SK-N-MC (cell line): ENCODE measurements around the gene KIAA0930.

Source experiments
- DNase-seq: peaks from one replicate; pipeline ENCODE4 v3.0.0-alpha.2; 2011; ENCODE audit warnings: low read depth, low spot score
- H3K27ac ChIP-seq: fragments of 200-600 bp; sonication (generic); 2 replicates; pipeline ENCODE4 v1.5.1; 2016; ENCODE audit warnings: mixed run types
- H3K36me3 ChIP-seq: fragments of 200-600 bp; sonication (generic); 2 replicates; pipeline ENCODE4 v1.6.1; 2017; ENCODE audit warnings: antibody characterized with exemption, low read length, mixed read lengths; ENCODE audit not compliant: insufficient read depth
- H3K4me3 ChIP-seq: fragments of 200-600 bp; sonication (generic); 2 replicates; pipeline ENCODE4 v1.5.1; 2016
- H3K9ac ChIP-seq: fragments of 200-600 bp; sonication (generic); 2 replicates; pipeline ENCODE4 v1.8.0; 2017; ENCODE audit warnings: mixed run types, mixed read lengths; ENCODE audit not compliant: insufficient read length
- H3K9me3 ChIP-seq: fragments of 200-600 bp; sonication (generic); 2 replicates; pipeline ENCODE4 v1.6.1; 2017; ENCODE audit warnings: low read depth, mild to moderate bottlenecking, antibody characterized with exemption, low read length, moderate library complexity, mixed read lengths
- EZH2 ChIP-seq: fragments of 200-600 bp; sonication (generic); IDR thresholded peaks from one replicate; pipeline ENCODE4 v1.6.1; 2017; ENCODE audit warnings: antibody characterized with exemption
- FOXP2 ChIP-seq: optimal IDR thresholded peaks from 2 replicates; pipeline ENCODE3; 2011; ENCODE audit warnings: mild to moderate bottlenecking, moderate library complexity; ENCODE audit not compliant: insufficient read depth; ENCODE audit errors: extremely low read length, control extremely low read depth
- POLR2AphosphoS5 ChIP-seq: IDR thresholded peaks from 2 replicates; pipeline ENCODE4 v1.6.1; 2012; ENCODE audit warnings: mild to moderate bottlenecking, low read depth, low read length, borderline replicate concordance

KIAA0930 gene

GRCh38 chr22:45208993-45209838, 31.5 kb downstream of the KIAA0930 start:
- no peak overlapping the region for H3K9ac ChIP-seq
- no peak overlapping the region for H3K4me3 ChIP-seq
- no peaks in the 10 kb centered on the region; the same call in 1 of the 2 replicates for H3K36me3 ChIP-seq
- no peak for DNase-seq
- no peak for TF ChIP-seq FOXP2
- no peak for TF ChIP-seq EZH2
- no peak for TF ChIP-seq POLR2AphosphoS5
- H3K9me3 ChIP-seq, result no peaks in the 10 kb centered on the region
- no peak overlapping the region for H3K27ac ChIP-seq

GRCh38 chr22:45208696-45208992, 32.0 kb downstream of the KIAA0930 start:
- H3K9ac ChIP-seq, result no peak overlapping the region

GRCh38 chr22:45207981-45208664, 32.6 kb downstream of the KIAA0930 start:
- no peaks in the 10 kb centered on the region for H3K9me3 ChIP-seq
- H3K27ac ChIP-seq, result no peak overlapping the region
- H3K4me3 ChIP-seq, result no peak overlapping the region
- H3K9ac ChIP-seq, result no peak overlapping the region
- no peaks in the 10 kb centered on the region; the same call in 1 of the 2 replicates for H3K36me3 ChIP-seq
- no peak for TF ChIP-seq POLR2AphosphoS5
- TF ChIP-seq FOXP2, result no peak
- no peak for TF ChIP-seq EZH2
- DNase-seq, result no peak

More at GRCh38 chr22:45208696-45208992, 32.0 kb downstream of the KIAA0930 start:
- Histone ChIP-seq H3K4me3 (no peak overlapping the region), H3K27ac (no peak overlapping the region), H3K36me3 (no peaks in the 10 kb centered on the region; the same call in 1 of the 2 replicates), H3K9me3 (no peaks in the 10 kb centered on the region)
- no peak for DNase-seq
- TF ChIP-seq POLR2AphosphoS5, result no peak
- no peak for TF ChIP-seq FOXP2
- no peak for TF ChIP-seq EZH2

- no peak overlapping the region for H3K9ac ChIP-seq
- no peak overlapping the region for H3K27ac ChIP-seq
- H3K36me3 ChIP-seq, result no peaks in the 10 kb centered on the region; the same call in 1 of the 2 replicates
- H3K9me3 ChIP-seq, result no peaks in the 10 kb centered on the region
- TF ChIP-seq POLR2AphosphoS5 (no peak), EZH2 (no peak), FOXP2 (no peak)
- DNase-seq, result no peak
- H3K4me3 ChIP-seq, result no peak overlapping the region
Observed at GRCh38 chr22:45207533-45207932, 33.2 kb downstream of the KIAA0930 start.

- no peak for DNase-seq
- no peak overlapping the region for H3K27ac ChIP-seq
- TF ChIP-seq EZH2 (no peak), FOXP2 (no peak), POLR2AphosphoS5 (no peak)
- H3K9ac ChIP-seq, result no peak overlapping the region
- H3K9me3 ChIP-seq, result no peaks in the 10 kb centered on the region
- H3K4me3 ChIP-seq, result no peak overlapping the region
- no peaks in the 10 kb centered on the region; the same call in 1 of the 2 replicates for H3K36me3 ChIP-seq
Observed at GRCh38 chr22:45206233-45206632, 34.5 kb downstream of the KIAA0930 start.

- Histone ChIP-seq H3K36me3 (no peaks in the 10 kb centered on the region; the same call in 1 of the 2 replicates), H3K4me3 (no peak overlapping the region), H3K27ac (no peak overlapping the region), H3K9ac (no peak overlapping the region), H3K9me3 (no peaks in the 10 kb centered on the region)
- no peak for DNase-seq
- TF ChIP-seq POLR2AphosphoS5, result no peak
Observed at GRCh38 chr22:45205276-45205925, 35.3 kb downstream of the KIAA0930 start.

- Histone ChIP-seq H3K9me3 (no peaks in the 10 kb centered on the region), H3K36me3 (no peaks in the 10 kb centered on the region; the same call in 1 of the 2 replicates), H3K9ac (no peak overlapping the region), H3K27ac (no peak overlapping the region), H3K4me3 (no peak overlapping the region)
- TF ChIP-seq POLR2AphosphoS5 (no peak), FOXP2 (no peak), EZH2 (no peak)
- DNase-seq, result no peak
Observed at GRCh38 chr22:45204819-45205218, 35.9 kb downstream of the KIAA0930 start.

- Histone ChIP-seq H3K27ac (no peak overlapping the region), H3K9me3 (no peaks in the 10 kb centered on the region), H3K9ac (no peak overlapping the region), H3K4me3 (no peak overlapping the region), H3K36me3 (peaks cover 3% of the 10 kb centered on the region; the same call in 1 of the 2 replicates)
- TF ChIP-seq POLR2AphosphoS5 (no peak), EZH2 (no peak), FOXP2 (no peak)
- no peak for DNase-seq
Observed at GRCh38 chr22:45204241-45204640, 36.5 kb downstream of the KIAA0930 start.
